NCI-H1417 treated with DMSO at 0.1 percent for 48 hours (cell line): ENCODE results near the gene ALKBH3.

Source experiments
- DNase-seq: peaks from one replicate; lab custom pipeline; 2025; lab: John Stamatoyannopoulos, UW

Gene ALKBH3

GRCh38 chr11:43895601-43896000, 15.0 kb downstream of the ALKBH3 start:
- no peak for DNase-seq

- DNase-seq, result no peak
These were observed 17.9 kb downstream of the ALKBH3 start for GRCh38 chr11:43898574-43898973.

GRCh38 chr11:43899094-43899493, 18.5 kb downstream of the ALKBH3 start:
- DNase-seq, result no peak

- no peak for DNase-seq
These were observed 20.9 kb downstream of the ALKBH3 start for GRCh38 chr11:43901551-43901950.

GRCh38 chr11:43903078-43903477, 22.4 kb downstream of the ALKBH3 start:
- no peak for DNase-seq

- no peak for DNase-seq
These were observed 23.3 kb downstream of the ALKBH3 start for GRCh38 chr11:43903969-43904368.

GRCh38 chr11:43904742-43905535, 24.3 kb downstream of the ALKBH3 start:
- no peak for DNase-seq

GRCh38 chr11:43905813-43906241, 25.2 kb downstream of the ALKBH3 start:
- no peak for DNase-seq

GRCh38 chr11:43907028-43907975, 26.7 kb downstream of the ALKBH3 start:
- no peak for DNase-seq

GRCh38 chr11:43908191-43908590, 27.6 kb downstream of the ALKBH3 start:
- no peak for DNase-seq

- no peak for DNase-seq
These were observed 28.1 kb downstream of the ALKBH3 start for GRCh38 chr11:43908683-43909082.

GRCh38 chr11:43913829-43914380, 33.3 kb downstream of the ALKBH3 start:
- no peak for DNase-seq

- DNase-seq, result no peak
These were observed 33.8 kb downstream of the ALKBH3 start for GRCh38 chr11:43914466-43914865.

- no peak for DNase-seq
These were observed 36.0 kb downstream of the ALKBH3 start for GRCh38 chr11:43916621-43917020.

GRCh38 chr11:43917851-43918250, 37.2 kb downstream of the ALKBH3 start:
- no peak for DNase-seq

- DNase-seq, result no peak
These were observed 38.0 kb downstream of the ALKBH3 start for GRCh38 chr11:43918662-43919061.

- no peak for DNase-seq
These were observed 39.4 kb downstream of the ALKBH3 start for GRCh38 chr11:43919852-43920597.

- DNase-seq, result no peak
These were observed 40.2 kb downstream of the ALKBH3 start for GRCh38 chr11:43920598-43921419.

- DNase-seq, result no peak
These were observed 41.1 kb downstream of the ALKBH3 start for GRCh38 chr11:43921561-43922294.

- DNase-seq, result no peak
These were observed 41.6 kb downstream of the ALKBH3 start for GRCh38 chr11:43922295-43922648.
